Body of pancreas (tissue), 4 donors: ENCODE data around the gene DEFB124.

Source experiments
- POLR2A ChIP-seq, 3 donors: fragments of 450-650 bp; IDR thresholded peaks; one replicate each; pipeline ENCODE4 v1.6.1; 2016; ENCODE audit warnings: antibody characterized with exemption in 3 of 3, mild to moderate bottlenecking in 2 of 3
- TF ChIP-seq, protein P1 (sequence below), 7 experiments: fragments of 450-650 bp in 4 of 7; fragments of 200-600 bp in 3 of 7; sonication (generic) in 3 of 7; IDR thresholded peaks; one replicate each; pipeline ENCODE4 v1.5.1; 2016 to 2019; ENCODE audit warnings: antibody characterized with exemption in 7 of 7

DNA sequence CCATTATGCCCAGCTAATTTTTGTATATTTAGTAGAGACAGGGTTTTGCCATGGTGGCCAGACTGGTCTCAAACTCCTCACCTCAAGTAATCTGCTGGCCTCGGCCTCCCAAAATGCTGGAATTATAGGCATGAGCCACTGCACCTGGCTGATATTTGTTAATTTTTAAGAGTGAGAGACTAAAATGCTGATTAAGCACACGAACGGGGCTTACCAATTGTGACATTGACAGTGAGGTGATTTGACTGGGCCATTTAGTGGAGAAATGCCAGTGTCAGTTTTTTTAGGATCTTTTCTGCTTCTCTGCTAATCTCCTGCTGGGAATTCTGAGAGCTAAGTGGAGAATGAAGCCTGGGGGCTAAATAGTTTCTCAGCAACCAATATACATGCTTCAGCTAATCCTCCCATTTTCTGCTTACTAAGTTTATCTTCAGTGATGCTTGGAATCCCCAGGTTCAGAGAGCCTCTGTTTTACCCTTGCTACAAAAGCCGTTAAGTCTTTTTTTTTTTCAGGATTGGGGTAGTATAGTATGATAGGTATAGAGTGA lies 44.3 kb downstream of the DEFB124 start:
- TF ChIP-seq, protein P1, sequence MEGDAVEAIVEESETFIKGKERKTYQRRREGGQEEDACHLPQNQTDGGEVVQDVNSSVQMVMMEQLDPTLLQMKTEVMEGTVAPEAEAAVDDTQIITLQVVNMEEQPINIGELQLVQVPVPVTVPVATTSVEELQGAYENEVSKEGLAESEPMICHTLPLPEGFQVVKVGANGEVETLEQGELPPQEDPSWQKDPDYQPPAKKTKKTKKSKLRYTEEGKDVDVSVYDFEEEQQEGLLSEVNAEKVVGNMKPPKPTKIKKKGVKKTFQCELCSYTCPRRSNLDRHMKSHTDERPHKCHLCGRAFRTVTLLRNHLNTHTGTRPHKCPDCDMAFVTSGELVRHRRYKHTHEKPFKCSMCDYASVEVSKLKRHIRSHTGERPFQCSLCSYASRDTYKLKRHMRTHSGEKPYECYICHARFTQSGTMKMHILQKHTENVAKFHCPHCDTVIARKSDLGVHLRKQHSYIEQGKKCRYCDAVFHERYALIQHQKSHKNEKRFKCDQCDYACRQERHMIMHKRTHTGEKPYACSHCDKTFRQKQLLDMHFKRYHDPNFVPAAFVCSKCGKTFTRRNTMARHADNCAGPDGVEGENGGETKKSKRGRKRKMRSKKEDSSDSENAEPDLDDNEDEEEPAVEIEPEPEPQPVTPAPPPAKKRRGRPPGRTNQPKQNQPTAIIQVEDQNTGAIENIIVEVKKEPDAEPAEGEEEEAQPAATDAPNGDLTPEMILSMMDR (IDR thresholded peaks at IDR 0.05): no peak
- no peak for TF ChIP-seq POLR2A (IDR thresholded peaks at IDR 0.05)
